Ammon's horn (tissue), 1 donor: ENCODE measurements around the gene ITGA3.
A peak's percentile ranks its signal among the peaks of the same experiment; 100 is the strongest.

Experiments used
- DNase-seq: peaks from one replicate; pipeline ENCODE4 v3.0.0-alpha.2; 2016; ENCODE audit warnings: low spot score

ITGA3 gene

DNA sequence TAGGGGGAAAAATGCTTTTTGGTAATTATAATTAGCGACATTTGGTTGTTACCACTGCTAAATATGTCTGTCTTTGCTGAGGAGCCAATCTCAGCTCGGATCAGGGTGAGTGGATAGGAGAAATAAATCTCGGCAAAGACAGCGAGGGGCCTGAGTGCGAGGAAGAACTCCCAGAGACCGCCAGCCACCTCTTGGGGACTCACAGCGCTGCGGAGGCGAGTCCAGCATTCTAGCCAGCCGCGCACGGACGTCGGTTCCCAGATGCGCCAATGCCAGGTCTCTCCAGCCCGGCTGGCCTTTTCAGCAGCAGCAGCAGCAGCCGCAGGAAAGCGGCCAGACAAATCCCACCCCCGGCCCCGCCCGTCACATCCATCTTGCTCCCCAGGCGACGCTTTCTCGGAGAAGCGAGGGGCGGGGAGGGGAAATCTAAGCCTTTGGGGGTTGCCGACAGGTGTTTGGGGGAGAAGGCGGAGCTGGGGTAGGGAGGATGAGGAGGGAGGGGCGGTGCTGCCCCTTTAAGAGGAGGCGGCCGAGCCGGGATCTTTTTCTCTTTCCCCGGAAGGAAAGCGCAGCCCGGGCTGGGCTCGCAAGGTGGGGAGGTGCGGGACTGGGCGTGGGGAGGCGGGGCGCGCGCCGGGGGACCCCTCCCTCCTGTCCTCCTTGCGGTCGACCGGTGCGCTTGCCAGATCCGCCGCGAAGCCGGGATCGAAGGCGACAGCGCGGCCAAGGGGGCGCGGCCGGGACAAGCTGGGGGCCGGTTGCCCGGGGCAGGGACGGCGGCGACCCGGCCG lies at the start of gene ITGA3:
ITGA3 (plus strand) TSS at position 685 of the 791 bp plus-strand sequence. CDS start 330 bp downstream, outside the sequence.
- peak; percentile 56 for DNase-seq

DNA sequence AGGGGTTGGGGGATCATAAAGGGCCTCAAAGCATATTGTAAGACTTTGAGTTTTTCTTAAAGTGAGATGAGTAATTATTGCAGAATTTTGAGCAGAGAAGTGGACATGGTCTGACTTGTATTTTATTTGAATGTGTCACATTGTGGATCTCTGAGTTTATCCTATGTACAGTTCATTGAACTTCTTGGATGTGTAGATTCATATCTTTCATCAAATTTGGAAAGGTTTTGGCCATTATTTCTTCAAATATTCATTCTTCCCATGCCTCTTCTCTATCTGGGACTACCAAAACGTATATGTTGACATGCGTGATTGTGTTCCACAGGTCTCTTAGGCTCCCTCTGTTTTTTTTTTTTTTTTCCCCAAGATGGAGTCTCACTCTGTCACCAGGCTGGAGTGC lies 46.6 kb upstream of the ITGA3 start:
- no peak for DNase-seq

DNA sequence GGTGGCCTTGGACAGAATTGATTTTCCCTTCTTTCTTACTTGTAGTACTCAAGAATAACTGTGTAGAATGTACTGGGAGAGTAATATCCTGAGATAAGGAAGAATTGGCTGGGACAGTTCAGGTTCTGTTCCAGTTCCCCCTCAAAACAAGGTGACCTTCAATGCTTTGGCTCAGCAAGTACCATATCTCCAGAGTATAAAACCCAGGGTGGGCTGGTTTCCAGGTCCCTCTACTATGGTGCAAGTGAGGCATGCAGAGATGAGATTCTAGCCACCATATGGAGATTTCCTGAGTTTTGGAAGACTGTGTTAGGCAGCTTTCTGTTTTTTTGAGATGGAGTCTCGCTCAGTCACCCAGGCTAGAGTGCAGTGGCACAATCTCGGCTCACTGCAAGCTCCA lies 42.8 kb upstream of the ITGA3 start:
- no peak for DNase-seq

DNA sequence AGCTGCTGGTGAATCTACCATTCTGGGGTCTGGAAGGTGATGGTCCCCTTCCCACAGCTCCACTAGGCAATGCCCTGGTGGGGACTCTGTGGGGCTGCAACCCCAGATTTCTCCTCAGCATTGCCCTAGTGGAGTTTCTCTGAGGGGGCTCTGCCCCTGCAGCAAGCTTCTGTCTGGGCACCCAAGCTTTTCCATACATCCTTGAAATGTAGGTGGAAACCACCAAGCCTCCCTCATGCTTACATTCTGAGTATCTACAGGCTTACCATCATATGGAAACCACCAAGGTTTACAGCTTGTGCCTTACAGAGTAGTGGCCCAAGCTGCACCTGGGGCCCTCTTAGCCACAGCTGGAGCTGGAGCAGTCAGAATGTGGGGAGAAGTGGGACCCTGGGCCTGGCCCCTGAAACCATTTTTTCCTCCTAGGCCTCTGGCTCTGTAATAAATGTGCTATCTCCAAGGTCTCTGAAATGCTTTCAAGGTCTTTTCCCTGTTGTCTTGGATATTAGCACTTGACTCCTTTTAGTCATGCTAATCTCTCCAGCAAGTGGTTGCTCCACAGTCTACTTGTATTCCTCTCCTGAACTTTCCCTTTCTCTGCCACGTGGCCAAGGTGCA lies 41.3 kb upstream of the ITGA3 start:
- DNase-seq, result no peak

DNA sequence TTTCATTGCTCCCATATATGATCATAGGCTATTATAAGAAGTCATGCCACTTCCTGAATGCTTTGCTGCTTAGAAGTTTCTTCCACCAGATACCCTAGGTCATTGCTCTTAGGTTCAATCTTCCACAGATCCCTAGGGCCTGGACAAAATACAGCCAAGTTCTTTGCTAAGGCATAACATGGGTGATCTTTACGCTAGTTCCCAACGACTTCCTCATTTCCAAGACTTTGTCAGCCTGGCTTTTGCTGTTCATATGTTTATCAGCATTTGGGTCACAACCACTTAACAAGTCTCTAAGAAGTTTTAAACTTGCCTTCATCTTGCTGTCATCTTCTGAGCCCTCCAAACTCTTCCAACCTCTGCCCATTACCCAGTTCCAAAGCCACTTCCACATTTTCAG lies 40.8 kb upstream of the ITGA3 start:
- no peak for DNase-seq

DNA sequence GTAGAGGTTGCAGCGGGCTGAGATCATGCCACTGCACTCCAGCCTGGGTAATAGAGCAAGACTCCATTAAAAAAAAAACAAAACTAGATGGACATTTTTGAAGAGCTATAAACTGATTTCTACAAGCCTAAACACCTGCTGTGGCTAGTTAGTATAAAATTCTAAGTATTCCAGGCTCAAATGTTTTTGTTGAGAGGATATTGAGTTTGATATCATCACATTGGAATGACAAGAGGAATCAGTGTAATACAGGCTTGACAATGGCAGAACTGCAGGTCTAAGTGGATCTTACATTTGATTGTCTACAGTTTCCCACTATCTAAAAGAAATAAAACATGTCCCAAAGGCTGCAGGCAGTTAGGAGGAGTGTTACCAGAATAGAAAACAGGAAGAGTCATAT lies 37.0 kb upstream of the ITGA3 start:
- DNase-seq, result no peak

DNA sequence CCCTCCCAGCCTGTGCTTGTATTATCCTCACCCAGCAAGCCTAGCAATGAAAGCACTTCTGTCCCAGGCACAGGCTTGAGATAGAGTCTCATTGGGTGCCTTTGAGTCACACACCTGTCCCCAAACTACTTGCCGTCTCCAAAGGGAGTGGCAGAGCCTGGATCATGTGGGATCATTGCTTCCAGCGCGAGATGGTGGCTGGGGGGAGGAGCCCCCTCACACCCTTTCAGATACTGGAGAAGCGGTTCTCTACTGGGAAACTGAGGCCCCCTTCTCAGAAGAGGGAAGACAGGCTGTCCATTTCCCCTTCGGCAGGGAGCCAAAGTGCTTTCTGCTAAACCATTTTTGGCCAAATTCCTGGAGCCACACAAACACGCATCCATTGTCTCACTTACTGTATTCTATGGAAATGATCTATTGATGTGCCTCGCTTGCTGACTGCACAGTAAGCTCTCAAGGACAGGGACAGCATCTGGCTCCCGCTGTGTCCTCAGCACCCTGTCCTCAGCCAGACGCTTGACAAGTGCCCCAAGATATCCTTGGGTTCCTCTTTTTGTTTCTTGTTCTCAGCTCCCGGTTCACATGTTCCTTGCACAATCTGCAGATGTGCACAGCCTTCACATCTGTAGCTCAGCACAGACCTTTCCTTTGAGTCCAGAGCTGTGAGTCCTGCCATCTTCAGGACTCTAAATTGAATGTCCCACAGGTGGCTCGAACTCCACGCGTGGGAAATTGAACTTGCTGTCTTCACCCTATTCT lies 34.9 kb upstream of the ITGA3 start:
- no peak for DNase-seq

DNA sequence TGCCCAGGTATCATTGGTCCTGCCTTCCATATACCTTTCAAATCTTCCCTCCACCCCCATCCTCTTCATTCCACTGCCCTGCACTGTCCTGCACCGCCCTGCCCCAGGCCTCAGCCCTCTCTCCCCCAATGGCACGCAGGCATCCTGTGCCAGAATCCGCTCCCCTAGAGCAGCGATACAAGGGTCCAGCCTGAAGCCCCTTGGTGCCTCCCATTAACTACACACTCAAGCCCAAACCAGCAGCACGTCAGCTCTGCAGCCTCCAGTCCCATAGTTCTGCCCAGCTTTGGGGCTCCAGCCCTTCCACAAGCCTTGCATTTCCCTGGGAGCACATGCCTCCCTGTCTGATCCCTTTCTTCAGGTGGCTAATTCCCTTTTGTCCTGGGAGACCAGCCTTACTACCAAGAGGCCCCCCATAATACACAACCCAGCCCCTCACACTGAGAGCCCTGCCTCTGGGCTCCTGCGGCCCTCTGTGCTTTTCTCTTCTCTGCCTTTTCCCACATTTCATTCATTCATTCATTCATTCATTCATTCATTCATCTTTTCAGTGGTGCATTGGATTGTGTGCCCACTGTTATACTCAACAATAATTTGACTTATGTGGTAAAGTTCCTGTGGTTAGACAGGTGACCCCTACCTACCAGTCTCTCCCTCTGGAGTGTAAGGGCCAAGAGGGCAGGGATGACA lies 34.1 kb upstream of the ITGA3 start:
- no peak for DNase-seq

DNA sequence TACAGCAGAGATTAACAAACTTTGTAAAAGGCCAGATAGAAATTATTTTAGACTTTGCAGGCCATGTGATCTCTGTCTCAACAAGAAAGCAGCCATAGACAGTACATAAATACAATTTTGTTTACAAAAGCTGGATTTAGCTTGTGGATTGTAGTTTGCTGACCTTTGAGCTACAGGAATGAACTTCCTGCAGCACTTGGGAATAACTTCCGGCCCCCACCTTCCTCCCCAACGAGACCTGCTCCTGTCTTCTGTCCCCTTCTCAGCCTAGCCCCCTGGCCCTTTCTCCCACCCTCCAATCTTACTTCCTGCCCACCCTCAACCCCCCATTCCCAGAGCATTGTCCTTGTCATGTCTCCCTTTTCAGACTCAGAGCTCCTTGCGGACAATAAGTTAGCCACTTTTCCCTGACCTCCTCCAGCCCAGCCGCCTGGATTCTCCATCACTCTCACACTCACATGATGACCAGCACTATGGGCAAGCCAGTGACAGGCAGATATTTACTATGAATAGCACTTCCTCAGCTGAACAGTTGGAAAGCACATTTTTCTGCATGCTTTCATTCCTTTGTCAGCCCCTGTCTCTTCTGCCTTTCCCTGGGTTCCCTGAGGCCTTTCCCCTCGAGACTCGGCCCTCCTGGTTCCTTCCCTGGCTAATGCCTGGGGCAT lies 33.3 kb upstream of the ITGA3 start:
- no peak for DNase-seq

DNA sequence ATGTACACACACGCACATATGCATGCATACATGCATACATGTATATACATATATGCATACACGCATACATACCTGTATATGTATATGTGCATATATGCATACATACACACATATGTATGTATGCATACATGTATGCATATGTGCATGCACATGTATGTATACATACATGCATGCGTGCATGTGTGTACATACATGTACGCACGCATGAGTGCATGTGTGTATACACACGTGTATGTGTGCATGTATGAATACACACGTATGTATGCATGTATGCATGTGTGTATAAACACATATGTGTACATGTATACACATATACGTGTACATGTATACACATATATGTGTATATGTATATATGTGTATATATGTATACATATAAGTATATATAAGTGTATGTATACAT lies 32.4 kb upstream of the ITGA3 start:
- DNase-seq, result no peak

DNA sequence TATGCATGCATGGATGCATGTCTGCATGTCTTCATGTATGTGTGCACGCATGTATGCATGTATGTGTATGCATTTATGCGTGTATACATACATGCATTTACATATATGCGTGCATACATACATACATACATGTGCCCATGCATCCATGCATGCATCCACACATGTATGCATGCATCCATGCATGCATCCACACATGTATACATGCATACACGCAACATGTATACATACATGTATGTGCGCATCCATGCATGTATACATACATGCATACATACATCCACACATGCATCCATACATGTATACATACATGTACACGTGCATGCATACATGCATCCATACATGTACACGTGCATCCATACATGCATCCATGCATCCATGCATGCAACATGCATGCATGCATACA lies 31.1 kb upstream of the ITGA3 start:
- DNase-seq, result no peak

DNA sequence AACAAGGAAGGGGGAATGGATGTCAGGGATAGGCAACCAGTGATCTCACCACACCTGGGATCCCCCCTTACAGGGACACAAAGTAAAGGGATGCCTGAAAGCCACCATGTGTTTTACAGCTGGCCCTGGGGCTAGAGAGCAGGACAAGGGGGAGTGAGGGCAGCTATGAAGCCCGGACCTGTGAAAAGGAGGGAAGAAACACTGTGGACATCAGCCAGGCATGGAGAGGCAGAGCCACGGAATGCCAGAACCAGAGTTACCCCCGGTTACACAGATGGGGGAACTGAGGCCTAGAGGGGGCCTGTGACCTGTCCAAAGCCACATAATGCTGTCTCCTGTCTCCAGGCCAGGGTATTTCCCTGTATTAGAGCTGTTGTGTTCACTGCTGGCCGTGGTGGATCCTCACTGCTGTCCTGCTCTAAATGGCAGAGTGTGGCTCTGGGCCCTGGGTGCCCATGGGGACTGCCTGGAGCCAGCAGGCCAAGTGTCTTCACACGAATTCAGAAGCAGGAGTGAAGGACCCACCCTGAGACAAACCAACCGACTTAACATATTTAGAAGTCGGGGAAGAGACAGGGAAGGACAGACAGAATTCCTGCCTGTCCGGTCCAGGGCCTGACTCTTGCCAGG lies 29.7 kb upstream of the ITGA3 start:
- no peak for DNase-seq

DNA sequence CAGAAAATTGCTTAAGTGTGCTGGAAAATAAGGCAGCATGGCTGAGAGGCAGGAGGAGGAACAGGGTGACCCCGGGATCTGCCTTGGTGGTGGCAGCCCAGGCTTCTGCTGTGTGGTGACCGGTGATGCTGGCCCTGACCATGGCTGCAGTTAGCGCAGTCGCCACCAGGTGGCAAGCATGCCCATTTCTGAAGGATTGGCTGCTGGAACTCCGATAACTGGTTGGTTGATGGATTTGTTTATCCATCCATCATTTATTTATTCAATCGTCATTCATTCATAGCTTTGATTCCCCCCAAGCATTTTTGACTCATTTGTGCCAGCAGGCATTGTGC lies 29.1 kb upstream of the ITGA3 start:
- DNase-seq, result peak; percentile 84

DNA sequence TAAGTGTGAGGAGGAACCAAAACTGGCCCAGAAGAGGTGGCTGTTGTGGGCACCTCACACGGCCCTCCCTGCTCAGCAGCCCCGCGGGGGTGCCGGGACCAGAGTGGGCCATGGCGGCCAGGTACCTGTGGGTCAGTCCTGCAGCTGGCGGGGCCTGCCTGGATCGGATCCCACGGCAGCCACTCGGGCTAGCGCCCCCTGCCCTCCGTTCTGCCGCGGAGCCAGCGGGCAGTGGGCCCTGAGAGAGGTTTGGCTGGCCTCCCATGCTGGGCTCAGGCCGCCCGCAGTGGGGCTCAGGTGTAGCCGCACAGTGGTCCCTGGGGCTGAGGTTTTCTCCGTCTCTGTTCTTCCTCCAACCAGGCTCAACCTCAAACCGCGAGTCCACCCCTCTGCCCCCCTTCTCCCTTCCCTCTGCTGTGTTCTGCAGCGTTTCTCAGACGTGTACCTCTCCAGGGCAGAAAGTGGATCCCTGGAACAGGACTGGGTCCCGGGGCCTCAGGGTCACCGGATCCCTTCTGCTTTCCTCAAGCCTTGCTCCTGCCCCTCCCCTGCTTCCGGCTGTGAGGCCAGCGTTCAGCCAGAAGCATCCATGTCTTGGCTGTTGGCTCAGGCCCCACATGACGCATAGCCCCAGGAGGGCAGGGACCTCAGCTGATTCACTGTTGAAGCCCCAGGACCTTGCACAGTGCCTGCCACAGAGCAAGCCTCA lies 28.6 kb upstream of the ITGA3 start:
- DNase-seq, result no peak

DNA sequence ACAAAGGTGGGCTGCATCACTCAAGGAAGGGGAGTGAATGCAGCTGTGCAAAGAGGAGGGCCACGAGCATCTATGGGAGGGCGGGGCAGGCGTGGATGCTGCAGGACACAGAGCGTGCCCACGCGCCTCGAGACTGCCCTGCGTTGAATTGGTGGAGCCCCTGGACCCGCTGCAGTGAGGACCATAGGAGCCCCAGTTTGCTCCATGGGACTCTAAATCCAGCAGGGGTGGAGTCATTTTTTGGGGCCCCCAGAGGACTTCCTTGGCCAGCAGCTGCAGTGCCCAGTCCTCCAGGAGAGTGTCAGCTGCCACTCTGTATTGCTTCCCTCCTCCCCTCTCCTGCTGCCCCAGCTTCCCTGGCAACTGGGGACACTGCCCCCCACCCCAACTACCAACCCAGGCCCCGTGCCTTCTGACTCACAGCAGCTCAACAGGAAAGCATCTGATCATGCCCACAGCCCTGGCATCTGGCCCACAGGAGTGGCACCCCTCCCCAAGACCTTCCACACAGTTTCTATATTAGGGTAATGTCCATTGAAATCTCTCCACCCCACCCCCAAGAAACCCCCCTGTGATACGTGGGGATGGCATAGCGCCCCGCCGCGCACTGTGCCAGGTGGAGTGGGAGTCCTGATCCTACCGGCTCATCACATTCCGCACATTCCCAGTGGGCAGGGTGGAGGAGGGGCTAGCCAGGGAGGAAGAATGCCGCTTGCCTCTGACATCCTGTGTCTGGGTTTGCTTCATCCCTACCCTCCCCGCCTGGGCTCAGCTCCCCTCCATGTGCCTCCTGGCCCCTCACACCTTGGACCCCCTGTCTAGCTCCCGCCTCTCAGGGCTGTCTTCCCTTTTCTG lies 27.8 kb upstream of the ITGA3 start:
- no peak for DNase-seq

DNA sequence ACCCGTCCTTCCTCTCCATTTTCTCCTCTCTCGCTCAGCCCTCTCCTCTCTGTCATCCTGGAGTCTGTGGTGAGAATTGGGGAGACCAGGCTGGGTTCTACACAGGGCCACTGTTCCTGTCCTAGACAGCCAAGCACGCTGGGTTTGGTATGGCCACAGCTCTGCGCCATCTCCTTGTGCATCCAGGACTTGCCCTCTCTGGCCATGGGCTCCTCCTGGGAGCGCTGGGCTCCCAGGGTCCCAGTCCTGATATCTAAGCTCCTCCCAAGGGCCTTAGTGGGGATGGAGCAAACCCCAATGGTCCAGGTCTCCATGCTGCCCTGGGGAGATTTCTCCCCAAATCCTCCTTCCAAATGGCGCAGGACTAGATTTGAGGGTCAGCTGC lies 27.2 kb upstream of the ITGA3 start:
- DNase-seq, result no peak

DNA sequence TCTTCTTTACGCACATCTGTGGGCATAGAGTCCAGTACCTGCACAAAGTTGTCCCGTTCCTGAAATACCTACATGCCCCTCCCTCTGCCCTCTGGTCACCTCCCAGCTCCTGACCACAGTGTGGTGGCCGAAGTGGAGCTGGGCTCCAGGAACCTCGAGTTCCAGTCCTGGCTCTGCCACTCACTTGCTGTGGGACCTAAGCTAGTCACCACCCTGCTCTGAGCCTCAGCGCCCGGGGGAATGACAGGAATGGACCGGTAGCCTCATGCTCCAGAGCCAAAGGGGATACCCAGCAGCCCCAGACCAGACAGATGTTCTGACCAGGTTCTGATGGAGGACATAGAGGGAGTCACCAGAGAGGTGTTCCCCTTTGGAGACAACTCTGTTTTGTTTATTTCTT lies 26.7 kb upstream of the ITGA3 start:
- no peak for DNase-seq

DNA sequence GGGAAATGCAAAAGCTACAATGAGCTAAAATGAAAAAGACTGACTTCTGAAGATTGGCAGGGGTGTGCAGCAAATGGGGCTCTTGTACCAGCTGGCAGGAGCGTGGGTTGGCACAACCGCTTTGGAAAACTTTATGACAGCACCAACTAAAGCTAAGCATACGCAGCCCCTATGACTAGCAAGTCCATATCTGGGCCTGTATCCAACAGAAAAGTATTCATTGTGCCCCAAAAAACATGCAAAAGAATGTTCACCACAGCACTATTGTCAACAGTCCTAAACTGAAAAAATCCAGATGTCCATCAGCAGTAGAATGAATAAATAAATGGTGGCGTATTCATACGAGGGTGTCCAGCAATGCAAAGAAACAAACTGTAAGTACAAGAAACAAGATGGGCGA lies 22.6 kb upstream of the ITGA3 start:
- peak; percentile 41 for DNase-seq

DNA sequence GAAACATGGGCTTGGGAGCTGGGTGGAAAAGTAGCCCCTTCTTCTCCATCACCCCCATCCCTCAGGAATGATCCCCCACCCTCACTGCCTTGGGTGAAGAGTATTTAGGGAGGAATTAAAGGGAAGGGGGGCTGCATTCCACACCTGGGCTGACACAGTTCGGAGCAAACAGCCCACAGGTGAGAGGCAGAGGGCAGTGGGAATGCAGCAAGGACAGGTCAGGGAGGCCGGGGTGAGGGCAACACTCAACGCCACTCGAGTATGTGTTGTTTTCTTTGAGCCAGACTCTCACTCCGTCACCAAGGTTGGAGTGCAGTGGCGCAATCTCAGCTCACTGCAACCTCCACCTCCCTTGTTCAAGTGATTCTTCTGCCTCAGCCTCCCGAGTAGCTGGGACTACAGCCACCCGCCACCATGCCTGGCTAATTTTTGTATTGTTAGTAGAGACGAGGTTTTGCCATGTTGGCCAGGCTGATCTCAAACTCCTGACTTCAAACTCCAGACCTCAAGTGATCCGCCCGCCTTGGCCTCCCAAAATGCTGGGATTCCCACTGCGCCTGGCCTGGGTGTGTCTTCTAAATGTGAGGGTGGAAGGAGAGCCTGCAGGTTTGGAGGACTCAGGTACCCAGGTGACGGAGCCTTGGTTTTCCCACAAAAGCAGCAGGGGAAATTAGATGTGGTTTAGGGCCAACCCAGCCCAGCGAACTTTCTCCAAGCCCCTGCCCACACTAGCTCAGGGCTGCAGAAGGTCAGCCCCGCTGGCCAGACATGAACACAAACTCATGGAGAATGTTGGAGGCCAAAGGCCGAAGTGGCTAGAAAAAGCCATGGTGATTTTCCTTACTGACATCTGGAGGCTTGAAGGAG lies 21.2 kb upstream of the ITGA3 start:
- no peak for DNase-seq
